SH-SY5Y (cell line): ENCODE data around the gene ACVR1.

ENCODE experiments used
- GATA2 ChIP-seq: IDR thresholded peaks from 2 replicates; pipeline ENCODE4 v1.6.1; 2011; ENCODE audit warnings: mild to moderate bottlenecking, low read depth, low read length
- GATA3 ChIP-seq: IDR thresholded peaks from 2 replicates; pipeline ENCODE4 v1.6.1; 2011; ENCODE audit warnings: low read depth, mild to moderate bottlenecking, low read length, moderate library complexity

DNA sequence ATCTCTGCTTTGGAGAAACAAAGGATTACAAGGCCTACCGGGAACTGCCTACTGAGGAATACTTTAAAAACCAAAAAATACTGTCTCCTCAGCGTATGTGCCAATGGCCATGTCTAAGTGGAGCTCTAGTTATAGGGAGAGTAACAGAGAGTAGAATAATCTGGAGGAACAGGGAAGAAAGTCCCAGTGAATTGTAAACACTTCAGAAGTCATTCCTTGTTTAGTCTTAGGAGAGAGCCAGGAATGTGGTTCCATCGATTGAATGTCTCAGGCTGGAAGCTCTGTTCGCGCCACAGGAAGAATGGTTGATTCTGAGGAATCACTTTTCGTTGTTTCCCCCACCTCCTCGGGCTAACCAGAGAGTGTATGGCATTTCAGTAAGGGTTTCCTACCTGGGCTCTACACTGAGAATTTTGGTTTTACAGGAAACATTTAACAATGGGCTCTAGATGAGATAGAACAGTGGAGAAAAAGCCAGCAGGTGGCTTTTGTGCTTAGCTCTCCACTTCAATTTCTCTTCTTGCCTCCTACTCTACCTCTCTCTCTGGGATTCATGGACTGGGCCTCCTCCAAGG lies 88.7 kb downstream of the ACVR1 start:
- no peak for TF ChIP-seq GATA2
- no peak for TF ChIP-seq GATA3
